Kidney (tissue), 14 donors: Measurements from ENCODE around the gene FBXO24. TPM values are rescaled to one million over a fixed set of nuclear protein-coding genes. Genes with fewer than 3 reads are reported as not detected.

Source experiments
- DNase-seq, 5 donors: peaks; one replicate each; pipeline ENCODE4 v3.0.0-alpha.2; 2013 to 2020
- FAIRE-seq: peaks from 2 replicates; lab custom pipeline; 2012; peaks lifted over from hg19 to GRCh38; lab: Jason Lieb, UNC
- H3K27ac ChIP-seq, 2 donors: one replicate each; pipeline ENCODE4 v1.7.0; 2013; ENCODE audit warnings: low read depth in 2 of 2, low read length in 2 of 2, inconsistent platforms in 1 of 2
- H3K27me3 ChIP-seq: one replicate; pipeline ENCODE4 v1.7.1; 2013; ENCODE audit warnings: low read length, inconsistent platforms; ENCODE audit not compliant: control insufficient read depth, insufficient read depth
- H3K36me3 ChIP-seq, 3 donors: one replicate each; pipeline versions ENCODE4 v1.7.0 to v1.7.1; 2013; ENCODE audit warnings: low read length in 3 of 3, control low read depth in 1 of 3, inconsistent platforms in 1 of 3; ENCODE audit not compliant: insufficient read depth in 3 of 3, control insufficient read depth in 2 of 3
- H3K4me1 ChIP-seq, 3 donors: one replicate each; pipeline versions ENCODE4 v1.7.0 to v1.7.1; 2013; ENCODE audit warnings: low read length in 3 of 3, inconsistent platforms in 1 of 3, low read depth in 1 of 3; ENCODE audit not compliant: control insufficient read depth in 2 of 3, insufficient read depth in 2 of 3
- H3K4me3 ChIP-seq, 3 donors: one replicate each; pipeline versions ENCODE4 v1.7.0 to v1.8.1; 2013; ENCODE audit warnings: low read length in 3 of 3, control low read depth in 1 of 3, inconsistent platforms in 1 of 3
- H3K9ac ChIP-seq, 3 donors: one replicate each; pipeline versions ENCODE4 v1.7.0 to v1.7.1; 2013; ENCODE audit warnings: low read length in 3 of 3, control low read depth in 1 of 3, inconsistent platforms in 1 of 3
- H3K9me3 ChIP-seq, 3 donors: one replicate each; pipeline versions ENCODE4 v1.7.0 to v1.7.1; 2013; ENCODE audit warnings: low read length in 3 of 3, control low read depth in 1 of 3, inconsistent platforms in 1 of 3; ENCODE audit not compliant: control insufficient read depth in 2 of 3, insufficient read depth in 1 of 3
- CTCF ChIP-seq: IDR thresholded peaks from 3 replicates; pipeline ENCODE4 v1.5.1; 2012; ENCODE audit warnings: mild to moderate bottlenecking, moderate library complexity, borderline replicate concordance; ENCODE audit not compliant: insufficient read depth; ENCODE audit errors: extremely low read depth
- intact Hi-C: fragments of 100-400 bp; cut with DNase I; formaldehyde crosslinking; loops from one replicate; pipeline ENCODE4 v1.11.1; 2022
- polyA plus RNA-seq: library from polyadenylated mRNA; stranded (reverse); fragments of 350-450 nt; fragmentation: Illumina TruSeq; extraction: RNeasy Lipid Tissue Mini Kit (QIAGEN cat#74804); gene quantifications from one replicate; pipeline ENCODE4 v1.2.3, GENCODE V29; 2014; ENCODE audit warnings: low read depth, low replicate concordance; ENCODE audit not compliant: insufficient read depth
- total RNA-seq: library from RNA; stranded (reverse); fragmentation: NEBNext Ultra II Directional; extraction: Animal tissue kit (Norgen Biotek cat#: 25700); gene quantifications from one replicate; pipeline ENCODE4 v1.2.1, GENCODE V29; 2021
- donor health status: control.
- donor health status: control.
- donor health status: control.
- donor health status: control.
- donor health status: control.
- donor health status: DM: yes; HTN: yes; CAD: no.
- donor health status: Normal renal cell carcinoma (clear cell type).

The FBXO24 gene
- total and polyA plus RNA-seq, 2 donors from 2014 or later: 0.60 to 0.95 TPM

GRCh38 chr7:100623951-100624824 lies 38.1 kb downstream of the FBXO24 start:
- no peaks in the 10 kb centered on the region for H3K36me3 ChIP-seq
- FAIRE-seq: no peak
- no peak overlapping the region for H3K9ac ChIP-seq
- H3K27ac ChIP-seq: no peak overlapping the region
- H3K4me1 ChIP-seq: no peaks in the 10 kb centered on the region
- no peaks in the 10 kb centered on the region for H3K9me3 ChIP-seq
- DNase-seq: no peak
- no peak for TF ChIP-seq CTCF
- no peaks in the 10 kb centered on the region for H3K27me3 ChIP-seq
- no peak overlapping the region for H3K4me3 ChIP-seq
- intact Hi-C loops: no loop called here

DNA sequence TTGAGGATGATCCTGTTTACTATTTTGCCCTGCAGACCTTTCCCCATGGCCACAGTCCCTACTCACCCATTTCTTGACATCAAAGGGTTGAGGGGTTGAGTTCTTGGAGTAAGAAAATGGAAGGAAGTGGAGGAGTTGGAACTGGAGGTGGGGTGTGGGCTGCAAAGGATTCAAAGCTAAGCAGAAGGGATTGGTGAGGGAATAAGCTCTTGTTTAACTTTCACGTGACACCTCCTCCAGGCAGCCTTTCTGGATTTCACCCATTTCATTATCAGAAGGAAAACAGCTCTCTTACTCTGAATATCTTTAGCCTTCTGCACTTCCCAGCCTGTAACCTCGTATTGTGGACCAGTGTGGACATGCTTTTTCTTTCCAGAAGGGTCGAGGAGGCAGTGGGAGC lies 39.9 kb downstream of the FBXO24 start:
- TF ChIP-seq CTCF: no peak
- no peaks in the 10 kb centered on the region for H3K36me3 ChIP-seq
- H3K27ac ChIP-seq: no peak overlapping the region
- no peaks in the 10 kb centered on the region for H3K27me3 ChIP-seq
- intact Hi-C loops: no loop called here
- DNase-seq: no peak
- no peaks in the 10 kb centered on the region for H3K4me1 ChIP-seq
- FAIRE-seq: no peak
- peak overlapping the region in 1 of 3 donors; percentile 21 for H3K4me3 ChIP-seq
- no peak overlapping the region for H3K9ac ChIP-seq
- H3K9me3 ChIP-seq: no peaks in the 10 kb centered on the region

GRCh38 chr7:100626530-100627237 lies 40.6 kb downstream of the FBXO24 start:
- no peak for TF ChIP-seq CTCF
- intact Hi-C loops: no loop called here
- Histone ChIP-seq H3K36me3 (no peaks in the 10 kb centered on the region), H3K27ac (no peak overlapping the region), H3K27me3 (no peaks in the 10 kb centered on the region), H3K9me3 (no peaks in the 10 kb centered on the region), H3K9ac (no peak overlapping the region), H3K4me3 (peak overlapping the region in 2 of 3 donors; percentile 18 to 21), H3K4me1 (no peaks in the 10 kb centered on the region)
- DNase-seq: peak; percentile 77 to 94 (median 88)
- FAIRE-seq: no peak
